ENCODE measurements around the gene ESRRB.

Gene ESRRB

DNA sequence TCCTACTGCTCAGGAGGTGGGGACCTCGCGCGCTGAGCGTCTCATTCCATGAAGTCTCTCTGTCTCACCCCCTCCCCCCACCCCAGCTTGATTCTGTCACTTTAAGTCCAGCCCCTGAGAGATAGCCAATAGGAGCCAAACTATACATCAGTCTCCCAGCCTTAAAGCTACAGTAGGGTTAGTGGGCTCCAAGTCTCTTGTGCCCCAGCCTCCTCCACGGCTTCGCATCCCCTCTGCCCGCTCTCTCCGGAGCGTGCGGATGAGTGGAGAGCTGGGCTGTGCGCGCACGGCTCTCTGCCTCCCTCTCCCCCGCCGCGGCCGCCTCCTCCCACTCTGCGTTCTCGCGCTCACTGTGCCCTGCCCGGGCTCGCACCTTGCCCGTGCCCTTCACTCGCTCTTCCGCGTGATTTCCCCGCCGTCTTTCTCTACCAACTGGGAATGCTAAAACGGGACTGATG, at the start of gene ESRRB:
Gene ESRRB, plus strand, starts transcription at position 191 of the 458 bp plus-strand sequence. Its CDS starts 265 bp downstream, at position 456.
- peaks cover 16% of the 10 kb centered on the region for H3K4me1 ChIP-seq (ENCODE audit: insufficient read depth, low read length)

DNA sequence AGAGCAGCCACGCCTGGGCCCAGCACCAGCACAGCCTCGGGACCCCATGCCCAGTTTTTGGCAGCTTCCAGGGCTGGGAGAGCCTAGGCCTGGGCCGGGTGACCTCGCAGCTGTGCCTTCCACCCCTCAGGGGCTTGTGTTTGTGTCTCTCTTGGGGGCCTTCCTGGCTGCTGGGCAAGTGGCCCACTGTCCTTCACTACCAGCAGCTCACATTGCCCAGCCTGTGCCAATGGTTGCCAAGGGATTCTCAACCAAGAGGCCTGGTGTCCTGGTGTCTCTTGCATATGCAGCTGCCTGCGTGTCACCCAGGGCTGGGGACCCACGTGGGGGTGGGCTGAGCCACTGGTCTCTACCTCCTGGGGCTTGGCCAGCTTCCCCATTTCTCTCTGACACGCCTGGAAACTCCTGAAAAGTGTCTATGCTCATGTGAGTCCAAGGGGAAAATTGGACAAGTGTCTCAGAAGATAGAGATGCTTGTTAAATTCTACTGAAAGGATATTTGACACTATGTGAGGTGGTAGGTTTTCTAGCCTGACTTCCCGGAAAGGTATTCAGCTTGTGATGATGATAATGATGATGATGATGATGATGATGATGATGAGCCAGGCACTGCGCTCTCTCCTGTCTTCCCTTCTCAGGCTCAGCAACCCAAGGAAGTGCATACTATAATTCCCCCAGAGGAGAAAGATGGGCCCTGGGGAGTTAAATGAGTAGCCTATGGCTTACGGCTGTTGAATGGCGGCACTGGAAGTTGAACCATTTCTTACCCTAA, 48.8 kb upstream of the ESRRB start:
- peaks cover 3% of the 10 kb centered on the region for H3K27me3 ChIP-seq (ENCODE audit: insufficient read depth, low read length)

More for the DNA sequence above, at the start of gene ESRRB:
- H3K27me3 ChIP-seq (ENCODE audit: insufficient read depth, low read length): peaks cover 78% of the 10 kb centered on the region
- H2AFZ ChIP-seq (ENCODE audit: low read depth, low read length): peak within 1 kb of the TSS; percentile 18
- no peaks in the 10 kb centered on the region for H3K36me3 ChIP-seq (ENCODE audit: insufficient read depth, low read length)
- no peaks in the 10 kb centered on the region for H3K9me3 ChIP-seq (ENCODE audit: low read length)
- peak within 1 kb of the TSS; percentile 40 for H3K4me3 ChIP-seq (ENCODE audit: low read length)

DNA sequence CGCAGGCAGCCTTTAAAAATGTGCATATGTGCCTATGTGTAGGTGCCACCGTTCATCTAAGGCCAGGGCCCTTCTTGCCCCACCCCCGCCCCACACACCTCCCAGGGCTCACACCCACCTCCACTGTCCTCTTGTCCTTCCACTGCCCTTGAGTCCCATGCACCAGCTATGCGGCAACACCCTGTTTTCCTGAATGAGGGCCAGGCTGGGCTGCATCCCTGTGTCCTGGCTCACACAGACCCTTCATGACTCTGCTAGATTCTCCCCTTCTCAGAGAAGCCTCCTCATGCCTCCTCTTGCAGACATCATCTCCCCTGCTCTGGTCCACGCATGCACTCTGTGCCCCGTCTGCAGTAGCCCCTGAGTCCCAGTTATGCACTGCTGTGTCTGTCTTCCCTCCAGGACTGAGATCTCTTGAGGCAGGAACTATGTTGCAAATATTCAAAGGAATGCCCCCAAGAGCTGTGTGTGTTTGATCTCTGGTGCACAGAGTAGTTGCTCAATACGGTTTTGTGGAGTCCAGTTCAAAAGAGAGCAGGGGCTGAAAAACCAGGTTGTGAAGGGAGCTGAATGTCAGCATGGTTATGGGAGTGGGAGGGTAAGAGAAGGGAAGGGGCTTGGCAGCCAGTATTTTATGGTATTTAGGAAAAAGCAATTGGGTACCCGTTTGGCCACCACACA, 47.3 kb upstream of the ESRRB start:
- H3K4me1 ChIP-seq (ENCODE audit: insufficient read depth, low read length): peaks cover 6% of the 10 kb centered on the region
- no peak overlapping the region for H3K4me3 ChIP-seq (ENCODE audit: low read length)
- no peaks in the 10 kb centered on the region for H3K36me3 ChIP-seq (ENCODE audit: insufficient read depth, low read length)
- H2AFZ ChIP-seq (ENCODE audit: low read depth, low read length): no peak overlapping the region
- no peaks in the 10 kb centered on the region for H3K9me3 ChIP-seq (ENCODE audit: low read length)
- peaks cover 3% of the 10 kb centered on the region for H3K27me3 ChIP-seq (ENCODE audit: insufficient read depth, low read length)

More for the DNA sequence above, 48.8 kb upstream of the ESRRB start:
- Histone ChIP-seq H3K9me3 (ENCODE audit: low read length) (no peaks in the 10 kb centered on the region), H3K4me3 (ENCODE audit: low read length) (no peak overlapping the region), H3K36me3 (ENCODE audit: insufficient read depth, low read length) (no peaks in the 10 kb centered on the region), H2AFZ (ENCODE audit: low read depth, low read length) (no peak overlapping the region), H3K4me1 (ENCODE audit: insufficient read depth, low read length) (peaks cover 6% of the 10 kb centered on the region)

DNA sequence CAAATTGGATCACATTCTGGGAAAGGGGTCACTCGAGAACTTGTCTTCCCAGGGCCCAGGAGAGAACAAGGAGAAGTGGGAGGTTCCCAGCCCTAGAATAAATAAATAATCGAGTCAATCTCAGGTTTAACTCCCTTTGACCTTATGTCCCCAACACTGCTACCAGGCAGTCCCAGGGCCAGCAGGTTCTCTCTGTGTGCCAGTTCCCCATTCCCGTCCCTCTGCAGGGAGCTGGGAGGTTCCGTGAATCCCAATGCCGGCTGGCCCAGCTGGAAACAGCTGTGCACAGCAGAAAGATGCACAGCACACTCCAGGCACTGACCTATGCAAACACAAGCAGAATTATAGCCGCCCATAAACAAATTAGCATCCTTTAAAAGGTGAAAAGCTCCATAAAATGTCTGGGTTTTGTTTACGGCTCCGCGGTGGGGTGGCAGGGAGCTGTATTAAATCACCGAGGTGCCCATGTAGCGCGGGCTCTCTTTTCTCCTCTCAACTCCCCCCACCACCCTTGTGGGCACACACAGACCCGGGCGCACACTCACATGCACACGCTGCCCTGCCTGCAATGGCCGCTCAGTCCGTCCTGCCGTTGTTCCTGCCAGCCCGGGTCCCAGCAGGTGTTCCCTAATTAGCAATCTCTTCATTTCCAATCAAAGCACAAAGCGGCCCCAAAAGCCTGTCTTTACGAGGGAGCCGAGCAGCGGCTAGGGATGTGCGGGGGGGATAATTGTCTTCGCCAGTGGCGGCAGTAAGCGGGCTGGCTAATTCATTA, 46.6 kb upstream of the ESRRB start:
- Histone ChIP-seq H3K27me3 (ENCODE audit: insufficient read depth, low read length) (peaks cover 3% of the 10 kb centered on the region), H2AFZ (ENCODE audit: low read depth, low read length) (no peak overlapping the region), H3K9me3 (ENCODE audit: low read length) (no peaks in the 10 kb centered on the region), H3K36me3 (ENCODE audit: insufficient read depth, low read length) (no peaks in the 10 kb centered on the region), H3K4me1 (ENCODE audit: insufficient read depth, low read length) (peaks cover 6% of the 10 kb centered on the region), H3K4me3 (ENCODE audit: low read length) (peak overlapping the region; percentile 19)

DNA sequence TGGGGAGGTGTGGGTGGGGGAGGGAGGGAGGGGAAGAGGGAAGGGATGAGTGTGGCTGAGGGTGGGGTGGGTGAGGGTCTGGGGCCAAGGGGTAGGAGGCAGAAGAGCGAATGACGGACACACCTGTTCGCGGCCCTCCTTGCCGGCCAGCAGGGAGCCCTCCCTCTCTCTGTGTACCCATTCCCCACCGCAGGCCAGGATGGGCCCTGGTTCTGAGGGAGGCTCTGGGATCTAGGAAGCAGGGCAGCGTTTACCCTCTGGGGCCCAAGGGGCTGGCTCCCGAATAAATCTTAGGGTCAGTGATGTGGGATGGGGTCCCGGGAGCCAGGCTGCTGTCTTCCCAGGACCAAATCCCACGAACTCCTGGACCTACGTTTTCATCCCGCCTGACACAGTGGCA, 46.0 kb upstream of the ESRRB start:
- H3K36me3 ChIP-seq (ENCODE audit: insufficient read depth, low read length): no peaks in the 10 kb centered on the region
- no peaks in the 10 kb centered on the region for H3K9me3 ChIP-seq (ENCODE audit: low read length)
- H3K27me3 ChIP-seq (ENCODE audit: insufficient read depth, low read length): peaks cover 3% of the 10 kb centered on the region
- no peak overlapping the region for H3K4me3 ChIP-seq (ENCODE audit: low read length)
- H2AFZ ChIP-seq (ENCODE audit: low read depth, low read length): no peak overlapping the region
- H3K4me1 ChIP-seq (ENCODE audit: insufficient read depth, low read length): peaks cover 6% of the 10 kb centered on the region

DNA sequence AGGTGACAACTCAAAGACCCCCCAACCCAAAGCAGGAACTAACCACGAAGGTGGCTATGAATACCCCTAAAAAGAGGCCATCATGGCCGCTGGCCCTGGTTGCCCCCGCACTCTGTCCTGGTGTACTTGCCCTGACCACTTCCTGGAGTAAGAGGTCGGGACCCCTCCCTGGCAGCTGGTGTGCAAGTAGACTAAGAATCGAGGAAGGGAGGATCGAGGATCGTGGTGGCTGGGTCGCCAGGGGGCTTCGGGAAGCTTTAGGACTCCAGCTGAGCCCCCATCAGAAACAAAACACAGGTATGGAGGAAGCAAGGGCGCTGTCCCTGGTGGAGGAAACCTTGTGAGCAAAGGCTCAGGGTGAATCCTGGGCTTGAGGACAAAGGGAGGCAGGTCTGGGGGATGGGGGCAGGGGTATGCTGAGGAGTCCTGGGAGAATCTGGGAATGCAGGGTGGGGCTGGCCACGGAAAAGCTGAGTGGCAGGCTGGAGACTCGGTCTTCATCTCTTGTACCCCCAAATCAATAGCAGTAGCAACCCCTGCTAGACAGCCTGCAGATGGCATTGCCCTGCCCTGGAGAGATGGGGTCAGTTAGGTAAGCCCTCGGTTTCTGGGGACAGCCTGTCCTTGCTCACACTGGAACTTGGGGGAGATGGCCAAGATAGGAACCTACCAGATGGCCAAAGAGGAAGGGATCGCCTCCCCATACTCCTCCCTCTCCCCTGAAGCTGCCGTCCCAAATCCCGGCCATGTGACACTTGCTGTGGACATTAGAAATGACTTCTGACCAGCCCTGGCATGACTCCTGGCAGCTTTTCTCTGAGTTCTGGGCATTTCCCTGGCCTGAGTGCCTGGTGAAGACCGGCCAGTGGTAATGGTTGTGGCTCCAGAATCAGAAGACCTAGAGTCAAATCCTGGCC, 45.3 kb upstream of the ESRRB start:
- no peak overlapping the region for H2AFZ ChIP-seq (ENCODE audit: low read depth, low read length)
- H3K36me3 ChIP-seq (ENCODE audit: insufficient read depth, low read length): no peaks in the 10 kb centered on the region
- peaks cover 6% of the 10 kb centered on the region for H3K4me1 ChIP-seq (ENCODE audit: insufficient read depth, low read length)
- H3K4me3 ChIP-seq (ENCODE audit: low read length): no peak overlapping the region
- H3K9me3 ChIP-seq (ENCODE audit: low read length): no peaks in the 10 kb centered on the region
- peaks cover 3% of the 10 kb centered on the region for H3K27me3 ChIP-seq (ENCODE audit: insufficient read depth, low read length)

DNA sequence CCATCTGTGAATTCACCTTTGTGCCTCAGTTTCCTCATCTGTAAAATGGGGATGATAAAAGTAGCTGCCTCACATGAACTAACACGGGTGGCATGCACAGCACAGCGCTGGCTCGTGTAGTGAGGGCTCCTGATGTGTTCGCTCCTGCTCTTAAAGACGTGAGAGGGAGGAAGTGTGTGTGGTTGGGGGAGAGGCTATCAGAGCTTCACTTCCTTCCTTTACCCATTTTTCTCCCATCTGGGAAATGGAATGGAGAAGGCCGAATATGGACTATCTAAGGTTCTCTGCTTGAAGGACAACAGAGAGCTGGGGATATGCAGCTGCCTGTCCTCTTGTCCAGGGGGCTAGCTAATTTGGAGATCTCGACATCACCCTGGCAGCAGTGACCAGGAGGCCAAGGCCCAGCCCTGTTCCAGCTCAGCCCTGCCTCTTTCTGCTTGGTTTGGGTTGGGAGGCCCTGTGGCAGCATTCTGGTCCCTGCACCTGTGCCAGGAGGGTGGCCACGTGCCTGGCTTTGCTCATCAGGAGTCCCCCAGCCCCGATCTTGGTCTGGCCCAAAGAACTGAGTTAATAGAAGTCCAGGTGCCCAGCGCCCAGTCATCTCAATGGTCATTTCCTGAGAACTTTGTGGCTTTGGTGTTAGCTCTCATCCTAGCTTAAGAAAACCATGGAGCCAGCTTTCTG, 44.5 kb upstream of the ESRRB start:
- Histone ChIP-seq H2AFZ (ENCODE audit: low read depth, low read length) (no peak overlapping the region), H3K4me1 (ENCODE audit: insufficient read depth, low read length) (peaks cover 6% of the 10 kb centered on the region), H3K36me3 (ENCODE audit: insufficient read depth, low read length) (no peaks in the 10 kb centered on the region), H3K9me3 (ENCODE audit: low read length) (no peaks in the 10 kb centered on the region), H3K27me3 (ENCODE audit: insufficient read depth, low read length) (peaks cover 3% of the 10 kb centered on the region), H3K4me3 (ENCODE audit: low read length) (no peak overlapping the region)

DNA sequence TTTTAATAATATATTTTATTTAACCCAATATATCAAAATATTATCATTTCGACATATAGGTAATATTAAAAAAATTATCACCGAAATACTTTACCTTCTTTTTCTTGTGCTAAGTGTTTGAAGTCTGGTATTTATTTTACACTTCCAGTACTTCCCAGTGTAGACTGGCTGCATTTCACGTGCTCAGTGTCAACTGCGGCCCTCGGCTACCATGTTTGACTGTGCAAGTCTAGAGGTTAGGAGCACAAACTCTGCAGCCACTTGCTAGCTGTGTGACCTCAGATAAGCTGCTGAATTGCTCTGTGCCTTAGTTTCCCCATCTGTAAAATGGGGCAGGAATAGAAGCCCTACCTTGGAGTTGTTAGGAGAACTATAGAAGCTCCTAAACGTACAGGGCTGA, 42.3 kb upstream of the ESRRB start:
- Histone ChIP-seq H3K36me3 (ENCODE audit: insufficient read depth, low read length) (no peaks in the 10 kb centered on the region), H3K27me3 (ENCODE audit: insufficient read depth, low read length) (peaks cover 3% of the 10 kb centered on the region), H3K9me3 (ENCODE audit: low read length) (no peaks in the 10 kb centered on the region), H2AFZ (ENCODE audit: low read depth, low read length) (no peak overlapping the region), H3K4me1 (ENCODE audit: insufficient read depth, low read length) (peaks cover 6% of the 10 kb centered on the region), H3K4me3 (ENCODE audit: low read length) (no peak overlapping the region)

DNA sequence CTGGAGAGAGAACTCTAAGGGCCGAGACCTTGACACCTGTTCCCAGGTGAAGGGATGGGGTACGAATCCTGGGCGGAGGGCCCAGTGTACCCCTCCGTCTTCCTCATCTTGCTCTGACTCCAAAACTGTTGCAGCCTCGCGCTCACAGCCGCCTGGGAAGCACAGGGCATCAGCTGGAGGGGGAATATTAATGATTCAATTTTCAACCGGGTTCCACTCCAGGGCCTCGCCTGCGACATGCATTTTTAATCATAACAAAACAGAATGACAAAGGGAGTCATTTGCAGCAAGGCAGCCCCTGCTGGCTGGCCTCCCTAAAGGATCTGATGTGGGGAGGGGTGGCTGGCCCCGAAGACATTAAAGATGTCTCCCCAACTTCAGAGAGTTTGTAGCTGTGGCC, 41.6 kb upstream of the ESRRB start:
- Histone ChIP-seq H3K4me3 (ENCODE audit: low read length) (no peak overlapping the region), H3K36me3 (ENCODE audit: insufficient read depth, low read length) (no peaks in the 10 kb centered on the region), H3K27me3 (ENCODE audit: insufficient read depth, low read length) (peaks cover 3% of the 10 kb centered on the region), H3K9me3 (ENCODE audit: low read length) (no peaks in the 10 kb centered on the region), H3K4me1 (ENCODE audit: insufficient read depth, low read length) (peaks cover 4% of the 10 kb centered on the region), H2AFZ (ENCODE audit: low read depth, low read length) (no peak overlapping the region)

DNA sequence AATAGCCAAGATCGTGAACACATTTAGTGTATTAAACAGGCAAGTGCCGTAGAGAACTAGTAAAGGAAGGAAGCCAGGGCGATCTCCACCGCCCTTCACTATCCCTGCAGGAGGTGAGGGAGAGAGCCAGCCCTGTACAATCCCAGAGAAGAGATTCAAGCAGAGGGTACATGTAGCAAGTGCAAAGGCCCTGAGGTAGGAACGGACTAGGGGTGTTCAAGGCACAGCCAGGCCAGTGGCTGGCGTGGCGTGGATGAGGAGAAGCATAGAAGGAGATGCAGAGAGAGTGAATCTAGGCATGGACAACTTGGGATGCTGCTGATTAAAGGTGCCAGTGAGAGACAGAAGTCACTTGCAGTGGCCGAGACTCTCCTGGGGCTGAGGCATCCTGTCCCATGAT, 39.1 kb upstream of the ESRRB start:
- H3K4me3 ChIP-seq (ENCODE audit: low read length): no peak overlapping the region
- H3K9me3 ChIP-seq (ENCODE audit: low read length): no peaks in the 10 kb centered on the region
- H3K27me3 ChIP-seq (ENCODE audit: insufficient read depth, low read length): no peaks in the 10 kb centered on the region
- H3K36me3 ChIP-seq (ENCODE audit: insufficient read depth, low read length): no peaks in the 10 kb centered on the region
- H3K4me1 ChIP-seq (ENCODE audit: insufficient read depth, low read length): no peaks in the 10 kb centered on the region
- H2AFZ ChIP-seq (ENCODE audit: low read depth, low read length): no peak overlapping the region

DNA sequence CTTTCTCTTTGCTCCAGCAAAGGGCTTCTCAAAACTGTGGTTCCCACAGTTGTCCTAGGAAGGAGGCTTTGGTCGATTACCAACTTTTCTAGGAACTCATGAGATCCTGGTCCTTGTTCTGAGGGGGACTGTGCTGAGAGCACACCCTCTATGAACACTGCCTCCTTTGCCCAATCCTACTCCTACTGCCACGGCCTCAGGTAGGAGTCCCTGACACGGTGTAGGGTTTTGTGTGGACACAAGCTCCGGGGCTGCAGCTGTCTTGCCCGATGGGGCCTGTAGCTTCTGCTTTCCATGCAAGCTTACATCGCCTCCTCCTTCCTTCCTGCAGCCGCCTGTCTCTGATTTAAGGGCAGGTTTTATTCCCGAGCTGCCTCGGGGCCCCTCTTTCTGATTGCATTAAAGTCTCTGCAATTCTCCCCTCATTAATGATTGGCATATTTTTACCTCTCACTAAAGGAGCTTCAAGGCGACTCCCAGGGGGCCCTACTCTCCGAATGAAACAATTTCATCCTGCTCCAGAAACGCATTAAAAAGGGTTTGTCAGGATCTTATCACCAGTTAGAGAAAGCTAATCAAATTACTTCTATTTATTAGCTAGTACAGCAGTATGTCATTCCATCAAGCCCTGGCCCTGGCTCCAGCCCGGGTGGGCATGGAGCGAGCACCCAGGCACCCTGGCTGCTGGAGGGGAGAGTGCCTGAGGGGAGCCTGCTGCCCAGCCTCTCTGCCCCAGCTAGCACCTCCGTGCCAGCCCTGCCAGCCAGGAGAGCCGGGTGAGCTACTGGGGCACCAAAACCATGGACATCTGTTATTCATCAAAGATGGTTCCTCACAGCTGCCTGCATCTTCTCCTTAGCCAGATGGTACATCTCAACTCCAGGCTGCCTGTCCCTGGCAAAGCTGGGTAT, 38.0 kb upstream of the ESRRB start:
- Histone ChIP-seq H3K36me3 (ENCODE audit: insufficient read depth, low read length) (no peaks in the 10 kb centered on the region), H3K4me1 (ENCODE audit: insufficient read depth, low read length) (no peaks in the 10 kb centered on the region), H3K4me3 (ENCODE audit: low read length) (no peak overlapping the region), H2AFZ (ENCODE audit: low read depth, low read length) (no peak overlapping the region), H3K27me3 (ENCODE audit: insufficient read depth, low read length) (no peaks in the 10 kb centered on the region), H3K9me3 (ENCODE audit: low read length) (no peaks in the 10 kb centered on the region)

Data from neuron (in vitro differentiated cells).